CD4-positive, alpha-beta T cell treated with Interleukin-12 subunit alpha and Interleukin-12 subunit beta, for 1 hour (primary cell): ENCODE measurements around the gene AFF3.

Experiments used
- DNase-seq: peaks from one replicate; pipeline ENCODE4 v3.0.0-alpha.2; 2020

Gene AFF3

DNA sequence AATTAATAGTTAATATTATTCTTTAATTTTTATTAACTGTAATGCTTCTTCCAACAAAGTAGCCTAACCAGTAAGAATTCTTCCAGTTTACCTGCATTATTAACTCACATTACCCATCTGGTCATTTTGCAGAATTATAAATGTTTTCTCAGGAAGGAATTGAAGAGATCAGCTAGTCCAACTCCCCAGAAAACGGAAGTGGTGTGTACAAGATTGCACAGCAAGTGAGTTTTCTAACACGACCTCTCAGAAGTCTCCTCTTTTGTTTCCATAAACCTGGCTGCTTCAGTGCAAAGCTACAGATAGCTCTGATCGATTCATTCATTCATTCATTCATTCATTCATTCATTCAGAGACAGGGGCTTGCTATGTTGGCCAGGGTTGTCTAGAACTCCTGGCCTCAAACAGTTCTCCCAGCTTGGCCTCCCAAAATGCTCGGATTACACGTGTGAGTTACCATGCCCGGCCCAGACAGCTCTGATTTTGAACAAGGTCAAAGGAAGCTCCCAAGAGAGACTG is 523.8 kb downstream of the AFF3 start:
- DNase-seq = no peak

GRCh38 chr2:99617811-99618210 is 524.6 kb downstream of the AFF3 start:
- DNase-seq = no peak

- no peak for DNase-seq
Measured at GRCh38 chr2:99615247-99615771, 527.1 kb downstream of the AFF3 start.

GRCh38 chr2:99613980-99614379 is 528.4 kb downstream of the AFF3 start:
- no peak for DNase-seq

DNA sequence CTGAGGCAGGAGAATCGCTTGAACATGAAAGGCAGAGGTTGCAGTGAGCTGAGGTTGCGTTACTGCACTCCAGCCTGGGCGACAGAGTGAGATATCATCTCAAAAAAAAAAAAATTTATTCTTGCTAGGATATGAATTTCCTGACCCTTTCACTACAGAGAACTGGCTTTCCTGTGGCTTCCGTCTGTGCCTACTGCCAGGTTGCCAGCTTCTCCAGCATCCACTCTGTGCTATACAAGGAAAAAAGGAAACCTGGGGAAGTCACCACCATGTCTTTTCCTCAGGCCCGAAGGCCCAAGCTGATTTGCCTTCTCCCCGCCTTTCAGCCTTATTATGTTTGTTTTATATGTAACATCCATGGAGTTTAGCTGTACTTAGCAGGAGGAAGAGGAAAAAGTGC is 530.6 kb downstream of the AFF3 start:
- no peak for DNase-seq

DNA sequence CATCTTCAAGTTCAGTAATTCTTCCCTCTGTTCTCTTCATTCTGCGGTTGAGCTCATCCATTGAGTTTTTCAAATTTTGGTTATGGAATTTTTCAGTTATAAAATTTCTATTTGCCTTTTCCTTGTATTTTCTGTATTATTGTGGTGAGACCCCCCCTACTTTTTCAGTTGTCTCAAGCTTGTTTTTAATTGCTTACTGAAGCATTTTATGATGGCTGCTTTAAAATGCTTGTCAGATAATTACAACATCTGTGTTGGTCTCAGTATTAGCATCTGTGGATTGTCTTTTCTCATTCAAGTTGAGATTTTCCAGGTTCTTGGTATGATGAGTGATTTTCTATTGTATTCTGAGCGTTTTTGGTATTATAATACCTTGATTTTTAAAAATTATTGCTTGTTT is 531.4 kb downstream of the AFF3 start:
- no peak for DNase-seq

- DNase-seq = no peak
Measured at GRCh38 chr2:99609851-99610381, 532.5 kb downstream of the AFF3 start.

GRCh38 chr2:99608861-99609260 is 533.5 kb downstream of the AFF3 start:
- no peak for DNase-seq

DNA sequence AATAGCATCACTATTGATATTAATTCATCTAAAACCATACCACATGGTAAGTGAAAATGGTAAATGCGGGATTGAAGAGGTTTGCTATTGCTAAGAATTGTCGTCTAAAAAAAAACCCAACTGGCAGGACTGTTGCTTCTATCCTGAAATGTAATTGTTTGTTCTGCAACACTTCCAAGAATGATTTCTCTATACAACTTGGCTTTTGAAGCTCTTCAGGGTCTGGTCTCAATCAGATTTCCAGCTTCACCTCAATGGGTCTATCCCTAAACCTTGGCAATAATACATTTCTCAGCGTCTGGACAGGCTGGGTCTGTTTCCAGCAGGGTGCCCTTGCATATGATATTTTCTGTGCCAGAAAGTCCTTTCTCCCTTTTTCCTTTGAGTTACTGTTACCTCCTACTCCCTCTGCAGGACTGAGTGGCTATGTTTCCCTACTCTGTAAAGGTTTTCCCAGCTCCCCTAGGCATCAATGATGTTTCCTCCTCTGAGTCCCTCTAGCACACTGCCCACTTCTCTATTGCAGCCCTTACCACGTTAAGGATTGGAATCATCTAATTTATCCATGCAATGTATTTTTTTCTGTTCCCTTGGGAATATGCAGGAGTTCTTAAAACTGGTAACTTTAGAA is 534.4 kb downstream of the AFF3 start:
- DNase-seq = no peak

GRCh38 chr2:99607454-99607853 is 534.9 kb downstream of the AFF3 start:
- DNase-seq = no peak

DNA sequence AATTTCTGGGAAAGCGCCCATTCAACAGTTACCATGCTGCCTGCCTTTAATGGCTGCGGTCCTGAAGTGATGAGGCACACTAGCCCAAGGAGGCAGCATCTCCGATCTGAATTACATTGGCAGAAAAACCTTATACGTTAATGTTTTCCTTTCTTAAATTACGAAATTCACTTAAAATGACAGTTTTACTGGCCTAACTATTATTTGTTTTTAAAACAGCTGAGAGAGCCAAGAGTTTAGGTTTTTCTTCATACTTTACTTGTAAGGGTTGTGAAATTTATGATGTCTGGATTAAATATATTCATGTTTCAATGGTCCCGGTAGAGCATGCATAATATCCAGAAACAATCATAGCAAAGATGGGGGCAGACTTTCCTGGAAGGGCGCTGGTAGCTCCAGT is 537.4 kb downstream of the AFF3 start:
- DNase-seq = no peak

GRCh38 chr2:99602476-99602875 is 539.9 kb downstream of the AFF3 start:
- DNase-seq = no peak

GRCh38 chr2:99600981-99601651 is 541.3 kb downstream of the AFF3 start:
- no peak for DNase-seq

- no peak for DNase-seq
Measured at GRCh38 chr2:99598441-99598840, 543.9 kb downstream of the AFF3 start.

DNA sequence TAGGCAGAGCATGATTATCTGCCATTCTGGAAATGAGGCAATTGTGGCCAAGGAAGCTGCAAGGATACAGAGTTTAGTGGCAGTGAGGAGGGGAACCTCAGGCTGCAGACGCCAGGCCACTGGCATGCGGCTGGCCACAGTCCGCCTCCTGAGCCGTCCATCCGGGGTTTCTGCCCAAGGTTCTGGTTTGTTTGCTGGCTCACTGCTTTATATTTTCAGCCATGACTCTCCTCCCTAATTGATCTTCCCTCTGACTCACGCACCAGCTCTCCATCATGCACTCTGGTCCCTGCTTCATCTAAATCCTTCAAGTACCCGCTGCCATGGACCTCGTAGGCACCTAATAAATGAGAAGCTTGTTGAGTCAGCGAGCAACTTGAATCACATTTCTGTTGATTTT is 544.8 kb downstream of the AFF3 start:
- DNase-seq = no peak

DNA sequence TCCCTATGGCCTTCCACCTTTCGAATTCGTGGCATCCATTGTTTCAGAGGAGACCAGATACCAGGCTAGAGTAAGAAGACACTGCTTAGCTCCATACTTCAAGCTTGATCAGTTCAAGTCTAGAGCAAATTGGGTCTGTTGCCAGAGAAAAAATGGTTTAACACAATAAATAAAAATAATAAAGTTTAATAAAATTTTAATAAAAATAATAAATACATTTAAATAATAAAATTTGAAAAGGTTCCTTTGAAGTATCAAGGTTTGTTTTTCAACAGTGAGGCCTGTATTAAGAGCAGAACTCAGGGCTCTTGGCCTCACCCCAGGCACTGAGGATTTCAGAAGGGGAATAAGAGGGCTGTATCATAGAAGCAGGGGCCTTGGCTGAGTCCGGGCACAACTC is 547.0 kb downstream of the AFF3 start:
- DNase-seq = no peak

DNA sequence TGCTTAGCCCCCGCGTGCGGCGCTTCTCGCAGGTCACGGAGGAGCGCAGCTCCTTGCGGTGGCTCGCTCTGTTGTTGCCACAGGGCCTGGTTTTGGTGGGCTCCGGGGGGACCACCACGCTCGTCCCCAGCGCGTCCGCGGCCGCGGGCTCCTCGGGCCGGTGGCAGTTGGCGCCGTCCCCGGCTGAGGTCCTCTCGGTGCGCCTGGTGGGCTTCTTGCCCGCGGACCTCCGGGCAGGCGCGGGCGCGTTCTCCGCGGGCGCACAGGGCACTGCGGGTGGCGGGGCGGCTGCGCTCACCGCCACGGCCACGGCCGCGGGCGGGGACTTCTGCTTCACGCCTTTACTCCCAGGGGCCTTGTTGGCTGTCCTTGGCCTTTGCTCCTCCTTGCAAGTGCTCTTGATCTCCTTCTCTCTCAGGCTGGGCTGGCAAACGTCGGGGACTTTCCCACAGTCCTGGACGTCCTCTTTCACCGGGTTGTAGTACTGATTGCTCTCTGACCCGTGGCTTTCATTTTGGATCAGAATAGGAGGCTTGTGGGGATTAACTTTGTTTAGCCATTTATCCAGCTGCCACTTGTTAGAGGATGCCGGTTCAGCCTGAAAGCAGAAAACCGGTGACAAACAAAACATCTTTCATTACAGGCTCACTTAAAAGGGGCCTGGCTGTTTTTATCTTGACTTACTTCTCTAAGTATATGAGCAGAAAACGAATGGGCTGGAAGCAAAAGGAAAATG is 548.5 kb downstream of the AFF3 start:
- no peak for DNase-seq

GRCh38 chr2:99576775-99577174 is 565.6 kb downstream of the AFF3 start:
- no peak for DNase-seq

DNA sequence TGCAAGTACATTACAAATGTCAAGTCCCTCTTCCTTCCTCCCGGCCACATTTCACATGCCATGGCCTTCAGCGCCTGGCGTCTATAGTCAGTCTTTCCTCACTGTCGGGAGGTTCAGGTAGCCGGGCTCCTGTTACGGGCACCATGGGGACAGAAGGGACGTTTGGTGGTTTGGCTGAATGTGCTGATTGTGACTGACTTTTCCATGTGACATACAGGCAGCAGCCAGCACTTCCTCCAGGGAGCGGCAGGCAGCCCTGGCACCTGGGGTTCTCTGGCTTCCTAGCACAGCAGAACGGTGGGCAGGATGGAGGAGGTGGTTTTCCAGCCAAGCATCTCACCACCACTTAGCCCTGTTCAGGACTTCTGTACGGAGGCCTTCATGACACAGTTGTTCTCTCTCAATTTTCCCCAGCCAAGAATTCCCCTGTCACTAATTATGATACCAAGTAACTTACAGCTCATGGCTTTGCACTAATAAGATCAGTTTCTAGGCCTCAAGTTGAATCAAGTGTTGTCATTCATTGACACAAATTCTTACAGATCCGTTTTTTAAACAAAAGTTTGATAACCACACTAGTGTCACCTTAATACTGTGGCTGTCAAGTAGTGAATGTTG is 568.6 kb downstream of the AFF3 start:
- no peak for DNase-seq

GRCh38 chr2:99572373-99573164 is 569.8 kb downstream of the AFF3 start:
- no peak for DNase-seq

DNA sequence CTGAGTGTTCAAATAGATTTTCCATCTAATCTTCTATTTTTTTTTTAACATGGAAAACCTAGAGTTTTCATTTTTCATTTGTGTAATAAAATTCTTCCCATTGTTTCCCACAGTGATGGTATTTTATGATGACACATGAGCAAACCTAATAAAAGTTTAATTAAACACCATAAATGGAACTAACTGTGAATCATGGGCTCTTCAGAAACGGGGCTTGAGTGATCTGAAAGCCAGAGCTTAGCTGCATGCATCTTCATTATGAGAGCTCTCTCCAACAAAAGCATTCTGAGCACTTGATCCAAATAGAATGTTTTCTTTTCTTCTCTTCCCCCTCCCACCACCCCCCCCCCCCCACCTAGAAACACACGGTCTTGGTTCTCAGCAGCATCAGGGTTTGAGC is 570.4 kb downstream of the AFF3 start:
- no peak for DNase-seq

DNA sequence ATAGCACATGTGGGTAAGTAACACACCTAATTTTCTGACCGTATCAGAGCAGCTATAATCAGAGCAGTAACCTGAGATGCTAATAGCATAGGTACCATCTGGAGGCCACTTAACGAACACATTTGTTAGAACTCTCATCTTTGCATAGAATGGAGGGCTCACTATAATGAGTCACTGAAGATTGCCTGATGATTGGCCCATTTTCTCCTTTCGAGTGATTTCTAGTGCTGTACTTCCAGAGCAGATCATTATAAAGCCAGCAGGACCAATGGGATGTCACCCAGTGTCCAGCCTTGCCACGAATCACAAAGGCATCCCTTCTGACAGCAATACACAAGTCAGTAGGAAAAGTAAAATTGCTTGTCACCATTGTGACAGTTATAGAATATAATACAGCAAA is 570.9 kb downstream of the AFF3 start:
- no peak for DNase-seq
